HG03439 (cell line): ENCODE measurements around the gene RYR2.
A peak's percentile ranks its signal among the peaks of the same experiment; 100 is the strongest.
"Not testable (repeated sequence)": the region's sequence is repeated elsewhere in the genome, so short reads cannot be mapped to it uniquely, and the experiment has no call there.

Experiments
- ATAC-seq: cut with Tn5 transposase; IDR thresholded peaks from one replicate; pipeline ENCODE4 v1.9.1; 2021; ENCODE audit warnings: mild to moderate bottlenecking, moderate library complexity; ENCODE audit not compliant: unreplicated experiment

RYR2 gene

DNA sequence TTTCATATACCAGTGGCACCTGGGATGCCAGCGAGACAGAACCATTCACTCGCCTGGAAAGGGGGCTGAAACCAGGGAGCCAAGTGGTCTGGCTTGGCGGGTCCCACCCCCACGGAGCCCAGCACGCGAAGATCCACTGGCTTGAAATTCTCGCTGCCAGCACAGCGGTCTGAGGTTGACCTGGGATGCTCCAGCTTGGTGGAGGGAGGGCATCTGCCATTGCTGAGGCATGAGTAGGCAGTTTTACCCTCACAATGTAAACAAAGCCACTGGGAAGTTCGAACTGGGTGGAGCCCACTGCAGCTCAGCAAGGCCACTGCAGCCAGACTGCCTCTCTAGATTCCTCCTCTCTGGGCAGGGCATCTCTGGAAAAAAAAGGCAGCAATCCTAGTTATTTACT lies 778.6 kb downstream of the RYR2 start:
- ATAC-seq = not testable (repeated sequence)

DNA sequence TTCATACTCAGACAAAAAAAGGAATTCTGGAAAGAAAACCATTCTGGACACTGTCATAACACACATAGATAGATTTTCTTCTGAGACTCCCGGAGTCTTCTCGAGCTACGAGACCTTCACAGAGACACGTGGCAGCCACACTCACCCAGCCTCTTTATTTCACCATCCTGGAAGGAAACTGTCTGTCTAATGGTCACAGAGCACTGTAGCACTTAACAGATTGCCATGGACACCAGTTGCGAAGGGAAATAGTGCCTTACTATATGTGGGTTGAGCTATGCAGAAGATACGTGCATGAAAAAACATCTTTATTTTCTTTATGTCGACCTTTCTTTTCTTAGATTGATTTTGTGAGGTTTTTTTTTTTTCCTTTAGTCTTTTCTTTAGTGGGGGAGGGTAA lies 790.9 kb downstream of the RYR2 start:
- no peak for ATAC-seq

DNA sequence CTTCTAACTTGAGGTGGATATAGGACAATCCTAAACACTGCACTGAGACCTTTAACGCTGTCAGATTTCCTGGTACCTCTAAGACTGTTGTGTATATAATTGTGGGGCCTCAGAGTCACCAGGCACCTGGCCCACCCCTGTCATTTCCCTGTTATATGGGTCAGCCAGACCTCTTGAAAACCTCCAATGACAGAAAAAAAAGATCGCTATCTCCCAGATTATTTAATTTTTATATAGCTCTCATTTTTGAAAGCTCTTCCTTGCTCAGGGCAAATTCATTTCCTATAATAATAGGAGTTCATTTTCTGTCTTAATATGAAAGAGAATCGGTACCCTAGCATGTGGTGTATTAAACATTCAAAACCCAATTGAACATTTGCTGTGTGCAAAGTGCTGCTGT lies 792.1 kb downstream of the RYR2 start:
- no peak for ATAC-seq

DNA sequence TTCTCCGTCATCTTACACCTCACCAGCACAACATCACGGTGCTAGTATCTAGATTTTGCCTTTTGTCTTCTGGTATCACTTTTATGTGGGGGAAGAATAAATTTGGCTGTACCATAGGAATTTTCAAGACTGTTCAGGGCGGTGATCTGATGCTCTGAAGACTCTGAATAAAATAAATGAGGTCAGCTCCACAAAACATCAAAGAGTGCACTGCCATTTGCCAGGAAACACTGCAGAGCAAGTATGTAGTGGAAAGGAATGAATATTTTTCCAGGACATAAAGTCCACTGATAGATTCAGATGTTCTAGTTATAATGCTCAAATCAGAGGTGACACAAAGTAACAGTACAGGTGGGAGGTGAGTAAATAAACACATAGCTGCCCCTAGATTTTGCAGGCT lies 792.5 kb downstream of the RYR2 start:
- no peak for ATAC-seq

DNA sequence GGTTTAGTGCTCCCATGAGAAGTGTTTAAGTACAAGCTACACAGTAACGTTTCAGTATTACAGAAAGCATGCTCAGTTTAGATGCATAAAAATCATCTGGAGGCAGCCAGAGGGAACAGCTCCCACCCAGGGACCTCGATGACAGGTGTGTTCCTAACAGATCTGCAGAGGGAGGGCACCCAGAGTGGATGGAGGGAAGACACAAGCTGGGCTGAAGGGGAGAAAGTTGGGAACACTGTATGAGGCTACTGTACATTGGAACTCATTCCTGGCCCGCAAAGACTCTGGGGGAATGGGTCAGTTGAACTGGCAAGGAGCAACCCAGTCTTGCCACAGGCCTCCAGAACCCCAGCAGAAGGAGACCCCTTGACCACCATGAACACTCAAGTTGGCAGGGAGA lies 796.3 kb downstream of the RYR2 start:
- ATAC-seq = no peak

DNA sequence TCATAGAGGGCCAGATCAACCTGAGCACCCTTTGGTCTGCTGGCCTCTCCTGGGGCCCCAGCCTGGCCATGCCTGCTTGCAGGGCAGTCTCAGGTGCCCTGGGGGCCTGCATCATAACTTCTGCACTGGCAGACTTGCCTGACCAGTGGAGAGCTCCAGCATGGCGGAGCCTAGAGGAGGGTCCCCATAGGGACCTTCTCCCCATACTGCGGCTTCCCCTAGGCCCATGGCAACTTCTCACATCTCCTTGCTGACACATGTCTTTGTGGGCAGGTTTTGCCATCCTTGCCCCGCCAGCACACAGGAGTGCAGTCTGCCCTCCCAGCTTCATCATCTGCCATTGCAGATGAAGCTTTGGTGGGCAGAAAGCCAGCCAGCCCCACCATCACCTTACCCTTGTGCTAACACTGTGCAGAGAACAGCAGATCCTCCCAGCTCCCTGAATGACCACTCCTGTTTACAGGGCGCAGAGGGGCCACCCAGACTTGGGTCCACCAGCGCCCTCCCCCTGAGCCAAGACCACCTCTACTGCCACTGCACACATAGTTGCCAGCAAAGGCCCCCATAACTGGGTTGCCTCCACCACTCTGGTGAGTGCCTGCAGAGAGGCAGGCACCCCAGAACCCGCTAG lies 797.0 kb downstream of the RYR2 start:
- ATAC-seq = no peak

DNA sequence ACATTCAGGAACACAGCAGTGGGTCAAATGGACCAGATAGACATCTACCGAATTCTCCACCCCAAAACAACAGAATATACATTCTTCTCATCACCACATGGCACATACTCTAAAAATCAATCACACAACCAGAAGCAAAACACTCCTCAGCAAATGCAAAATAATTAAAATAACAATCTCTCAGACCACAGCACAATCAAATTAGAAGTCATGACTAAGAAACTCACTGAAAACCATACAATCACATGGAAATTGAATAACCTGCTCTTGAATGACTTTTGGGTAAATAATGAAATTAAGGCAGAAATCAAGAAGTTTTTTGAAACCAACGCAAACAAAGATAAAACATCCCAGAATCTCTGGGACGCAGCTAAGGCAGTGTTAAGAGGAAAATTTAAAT lies 799.5 kb downstream of the RYR2 start:
- no peak for ATAC-seq

DNA sequence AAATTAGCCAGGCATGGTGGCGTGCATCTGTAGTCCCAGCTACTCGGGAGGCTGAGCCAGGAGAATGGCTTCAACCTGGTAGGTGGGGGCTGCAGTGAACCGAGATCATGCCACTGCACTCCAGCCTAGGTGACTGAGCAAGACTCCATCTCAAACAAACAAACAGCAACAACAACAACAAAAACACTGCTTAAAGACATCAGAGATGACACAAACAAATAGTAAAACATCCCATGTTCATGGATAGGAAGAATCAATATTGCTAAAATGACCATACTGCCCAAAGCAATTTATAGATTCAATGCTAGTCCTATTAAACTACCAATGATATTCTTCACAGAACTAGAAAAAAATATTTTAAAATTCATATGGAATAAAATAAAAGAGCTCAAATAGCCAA lies 801.5 kb downstream of the RYR2 start:
- not testable (repeated sequence) for ATAC-seq

DNA sequence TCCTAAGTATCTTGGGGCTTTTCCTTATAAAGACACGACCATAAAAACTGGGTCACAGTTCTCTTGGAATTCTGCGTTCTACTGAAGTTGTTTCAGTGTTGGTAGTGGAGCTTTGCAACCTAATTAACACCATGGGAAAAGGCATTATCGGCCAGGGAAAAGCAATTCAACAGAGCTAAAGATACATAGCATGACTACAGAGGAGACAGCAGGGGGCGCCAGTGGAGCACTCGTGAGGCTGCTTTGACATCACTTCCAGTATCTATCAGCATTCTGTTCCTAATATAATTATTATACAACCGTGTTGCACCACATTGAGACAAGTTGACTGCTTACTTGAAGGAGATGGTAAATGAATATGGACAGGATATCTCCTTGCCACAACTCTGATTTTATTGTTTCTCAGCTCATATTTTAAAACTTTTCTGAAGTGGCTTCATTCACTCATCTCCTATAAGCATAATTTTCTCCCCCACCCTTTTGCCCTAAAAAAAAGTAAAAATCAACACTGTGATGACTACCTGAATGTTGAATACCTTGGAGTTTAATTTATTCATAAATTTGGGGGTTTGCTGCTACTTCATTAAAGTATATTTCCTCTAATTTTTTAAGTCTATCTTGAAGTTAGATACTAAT lies 809.3 kb downstream of the RYR2 start:
- no peak for ATAC-seq

DNA sequence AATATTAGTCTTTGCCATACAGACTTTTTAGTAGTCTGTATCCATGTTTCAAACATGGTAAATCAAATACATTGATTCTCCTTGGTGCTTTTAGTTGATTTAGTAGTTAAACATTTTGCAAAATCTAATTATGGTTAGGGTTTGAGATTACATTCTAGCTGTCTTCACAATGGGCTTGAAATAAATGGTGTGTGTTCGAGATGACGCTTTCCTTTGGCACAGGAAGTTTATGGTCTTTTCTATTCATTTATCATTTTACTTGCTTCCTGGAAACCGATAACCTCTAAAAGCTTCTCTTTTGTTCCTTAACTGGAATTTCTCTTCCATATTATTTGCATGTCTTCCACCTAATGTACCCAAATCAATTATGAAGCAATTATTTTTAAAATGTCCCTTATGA lies 810.4 kb downstream of the RYR2 start:
- ATAC-seq = no peak

DNA sequence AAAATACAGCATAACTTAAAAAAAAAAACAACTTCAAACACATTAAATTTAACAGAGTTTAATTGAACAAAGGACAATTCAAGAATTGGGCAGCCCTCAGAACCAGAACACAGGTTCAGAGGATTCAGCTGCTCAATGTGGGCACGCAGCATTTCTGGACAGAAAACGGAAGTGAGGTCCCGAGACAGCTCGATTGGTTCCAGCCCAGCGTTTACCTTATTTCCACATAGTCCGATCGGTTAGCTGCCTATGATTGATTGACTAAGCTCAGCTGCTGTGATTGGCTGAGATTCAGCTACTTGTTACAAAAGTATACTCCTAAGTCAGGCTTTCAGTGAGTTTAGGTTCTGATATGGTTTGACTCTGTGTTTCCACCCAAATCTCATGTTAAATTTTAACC lies 815.5 kb downstream of the RYR2 start:
- no peak for ATAC-seq

DNA sequence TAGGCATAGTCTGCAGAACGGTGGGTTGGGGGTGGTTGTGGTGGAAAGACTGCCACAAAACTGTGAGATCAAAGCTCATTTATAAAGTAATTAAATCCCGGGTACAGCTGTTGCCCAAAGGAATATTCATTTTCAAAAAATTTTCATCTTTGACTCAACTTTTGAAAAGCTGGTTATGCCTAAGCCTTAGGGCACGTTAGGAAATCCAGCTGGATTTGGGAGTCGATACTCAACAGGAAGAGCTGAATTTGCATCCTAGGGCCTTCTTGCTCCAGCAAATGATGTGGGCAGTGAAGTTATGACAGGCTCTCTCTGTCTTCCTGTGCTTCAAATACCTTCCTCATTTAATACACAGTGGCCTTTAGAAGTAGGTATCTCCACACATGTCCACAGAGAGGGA lies 817.0 kb downstream of the RYR2 start:
- no peak for ATAC-seq

DNA sequence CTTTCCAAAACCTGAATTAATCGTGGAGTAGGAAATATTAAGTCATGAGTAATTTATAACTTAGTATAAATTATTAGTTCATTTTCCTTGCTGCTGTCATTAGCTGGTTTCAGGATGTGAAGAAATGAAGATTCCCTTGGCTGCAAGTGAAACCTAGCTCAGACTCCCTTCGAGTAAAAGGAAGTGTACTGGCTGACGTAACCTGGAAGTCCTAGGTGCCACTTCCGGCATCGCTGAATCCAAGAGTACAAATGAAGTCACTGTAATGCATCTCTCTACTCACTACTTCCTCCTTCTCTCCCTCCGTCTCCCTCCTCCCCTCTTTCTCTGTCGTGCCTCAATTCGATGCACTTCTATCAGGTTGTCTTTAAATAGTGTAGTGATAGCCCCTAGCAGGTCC lies 820.0 kb downstream of the RYR2 start:
- ATAC-seq = no peak

DNA sequence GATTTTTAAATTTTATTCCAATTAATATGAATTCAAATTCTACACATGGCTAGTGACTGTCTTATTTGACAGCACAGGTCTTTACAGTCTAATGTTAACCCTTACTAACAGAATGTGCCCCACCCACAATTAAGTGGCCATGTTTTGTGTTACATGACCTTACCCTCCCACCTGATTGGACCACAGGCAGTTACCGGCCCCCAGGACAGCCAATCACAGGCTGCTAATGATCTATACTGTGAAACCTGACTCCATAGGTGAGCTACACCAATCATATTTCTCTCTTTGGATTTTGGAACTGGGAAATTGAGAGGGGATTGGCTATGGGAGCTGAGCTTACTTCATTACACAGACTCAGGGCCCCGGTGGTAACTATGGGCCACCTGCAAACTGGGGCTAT lies 821.2 kb downstream of the RYR2 start:
- no peak for ATAC-seq

DNA sequence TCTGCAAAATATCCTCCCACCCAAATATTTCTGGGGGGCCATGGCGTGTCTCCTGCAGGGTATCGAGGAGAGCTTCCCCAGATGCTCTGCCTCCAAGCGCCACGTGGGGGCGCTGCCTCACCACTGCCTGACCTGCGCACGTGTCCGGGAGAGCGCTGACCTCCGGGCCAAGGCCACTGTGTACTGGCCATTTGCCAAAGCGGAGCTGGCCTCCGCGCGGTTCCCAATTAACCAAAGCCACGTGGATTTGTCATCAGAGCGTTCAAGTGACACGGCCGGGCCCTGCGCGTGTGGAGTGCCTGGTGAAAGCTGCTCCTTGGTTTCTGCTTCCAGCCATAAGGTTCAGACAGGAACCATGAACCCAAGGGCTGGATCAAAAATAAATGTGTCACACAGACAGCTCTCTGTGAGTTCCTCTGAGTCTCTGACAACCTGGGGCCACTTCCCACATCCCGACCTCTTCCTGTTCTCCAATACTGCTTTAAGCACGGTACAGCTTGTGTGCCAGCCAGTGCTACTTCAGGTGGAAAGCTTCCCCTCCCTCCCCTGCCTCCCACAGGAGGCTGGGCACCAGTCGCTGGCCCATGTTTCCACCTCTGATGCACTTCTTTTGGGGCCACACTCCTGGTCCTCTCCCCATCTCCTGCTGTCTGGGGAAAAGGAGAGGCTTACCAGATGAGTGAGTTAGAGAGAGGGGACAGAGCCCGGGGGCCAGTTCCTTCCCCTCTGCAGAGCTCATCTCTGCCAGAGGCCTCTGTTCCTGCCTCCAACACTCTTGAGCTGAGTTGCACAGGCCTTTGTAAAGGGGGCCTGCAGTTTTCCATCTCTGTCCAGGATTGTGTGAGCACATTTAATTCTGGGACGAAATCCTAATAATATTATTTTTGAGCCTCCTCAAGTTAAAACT lies 822.6 kb downstream of the RYR2 start:
- ATAC-seq = peak; percentile 58

DNA sequence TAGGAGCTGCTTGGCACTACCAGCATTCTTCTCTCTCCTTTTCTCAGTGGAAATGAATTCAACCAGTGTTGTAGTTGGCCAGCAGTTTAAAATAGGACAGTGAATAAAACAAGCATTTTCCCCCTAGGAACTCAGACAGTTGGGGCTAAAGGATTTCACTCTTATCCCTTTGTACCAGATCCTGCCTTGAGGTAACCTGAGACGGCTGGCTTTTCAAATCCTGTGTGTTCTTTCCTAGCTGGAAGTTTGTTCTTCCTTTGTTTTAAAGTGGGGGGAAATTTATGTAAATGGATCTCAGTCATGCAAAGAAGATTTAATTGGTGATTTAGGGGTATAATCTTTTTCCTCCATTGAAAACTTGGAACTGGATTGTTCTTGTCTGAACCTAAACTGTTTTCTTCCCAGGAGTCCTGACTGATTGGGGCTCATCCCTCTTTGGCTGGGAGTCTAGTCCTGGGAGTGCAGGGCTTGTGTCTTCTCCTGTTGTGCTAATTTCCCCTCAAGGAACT lies 825.5 kb downstream of the RYR2 start:
- ATAC-seq = no peak

DNA sequence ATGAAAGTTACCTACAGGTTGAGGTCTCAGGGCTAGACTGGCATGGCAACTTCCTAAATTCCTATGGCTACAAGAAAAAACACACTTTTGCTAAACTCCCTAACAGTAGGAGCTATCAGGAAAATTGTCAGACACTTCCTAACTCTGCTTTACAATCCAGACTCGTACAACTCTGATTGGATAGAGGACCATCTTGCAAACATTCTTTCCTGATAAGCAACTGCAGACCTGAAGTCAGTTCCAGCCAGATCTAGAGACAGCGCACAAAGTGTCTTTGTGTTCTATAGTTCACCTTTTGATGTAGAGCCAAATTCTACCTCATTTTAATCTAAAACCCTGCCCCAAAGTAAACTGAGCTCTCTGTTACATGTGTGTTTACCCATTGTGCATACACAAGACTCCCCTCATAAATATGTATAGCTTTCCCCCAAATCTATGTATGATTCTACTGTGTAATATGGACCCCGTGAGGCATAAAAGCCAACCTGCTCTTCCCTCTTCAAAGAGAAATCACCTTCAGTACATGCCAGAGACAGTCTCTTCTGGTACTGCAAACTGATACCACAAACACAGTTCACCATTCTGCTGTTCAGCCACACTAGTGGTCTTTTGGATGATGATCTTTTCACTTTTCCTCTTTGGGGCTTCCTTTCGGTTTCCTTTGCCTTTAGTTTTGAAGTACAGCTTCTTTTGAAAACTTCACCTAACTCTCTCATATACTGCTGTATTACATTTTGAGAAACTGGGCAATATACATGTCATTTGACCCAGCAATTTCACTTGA lies 827.0 kb downstream of the RYR2 start:
- ATAC-seq = no peak

DNA sequence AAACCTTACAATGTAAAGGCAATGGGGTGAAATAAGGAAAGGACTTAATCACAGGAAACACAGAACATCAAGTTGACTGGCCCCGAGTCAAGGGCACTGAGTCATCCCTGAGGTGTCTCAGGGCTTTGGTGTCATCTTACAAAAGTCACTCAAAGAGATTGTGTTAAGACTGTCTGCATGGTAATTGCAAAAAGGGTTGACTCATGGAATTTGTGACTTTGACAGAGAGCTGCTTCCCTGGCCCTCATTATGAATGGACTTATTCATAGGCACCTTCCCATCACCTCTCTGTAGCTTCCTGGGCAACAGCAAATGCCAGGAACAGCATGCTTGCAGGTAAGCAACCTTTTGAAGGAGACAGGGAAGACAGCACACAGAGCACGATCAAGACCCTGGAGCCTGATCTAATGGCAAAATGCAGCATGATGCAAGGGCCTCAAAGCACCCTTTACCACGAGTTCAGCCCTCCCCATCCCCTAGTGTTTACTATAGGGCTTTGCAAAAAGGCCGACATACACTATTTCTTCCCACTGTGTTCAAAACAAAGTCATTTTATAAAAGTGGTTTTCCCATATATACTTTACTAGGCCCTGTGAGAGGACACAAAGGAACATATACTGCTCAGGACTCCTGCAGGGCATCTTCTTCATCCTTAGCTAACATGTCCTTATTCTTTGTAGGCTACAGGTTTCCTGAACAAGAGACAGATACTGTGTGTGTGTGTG lies 831.7 kb downstream of the RYR2 start:
- no peak for ATAC-seq

DNA sequence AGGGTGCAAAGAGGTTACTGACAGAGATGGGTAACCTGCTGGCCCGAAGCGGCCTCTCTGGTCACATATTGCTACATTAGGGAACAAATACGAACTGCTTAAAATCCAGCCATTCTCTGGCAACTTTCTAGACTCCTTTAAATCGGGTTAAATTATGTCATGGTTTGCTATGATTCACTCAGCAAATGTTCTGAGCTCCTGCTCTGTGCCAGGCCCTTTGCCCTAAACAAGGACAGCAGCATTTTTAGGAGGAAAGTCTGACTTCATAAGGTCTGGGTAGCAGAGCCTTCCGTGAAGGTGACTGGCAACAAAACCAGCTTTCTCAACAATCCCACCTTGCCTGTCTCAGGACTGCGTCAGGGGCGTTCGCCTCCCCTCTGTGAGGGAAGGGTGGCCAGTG lies 833.3 kb downstream of the RYR2 start:
- no peak for ATAC-seq

DNA sequence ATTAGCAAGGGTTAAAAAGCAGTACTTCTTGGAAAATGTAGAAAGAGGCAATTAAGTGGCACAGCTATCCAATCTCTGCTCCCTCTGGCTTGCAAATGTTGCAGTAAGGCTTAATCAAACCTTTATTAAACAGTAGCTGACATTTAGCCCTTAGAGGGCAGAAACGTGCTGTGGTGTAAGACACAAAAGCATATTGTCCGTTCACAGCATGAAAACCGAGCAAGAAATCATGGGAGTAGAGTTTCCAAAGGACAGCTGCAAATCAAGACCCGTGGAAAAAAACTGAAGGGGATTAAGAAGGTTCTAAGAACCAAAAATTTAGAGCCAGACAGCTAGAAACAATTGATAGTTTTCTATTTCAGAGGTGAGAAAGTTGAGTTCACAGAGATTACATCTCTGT lies 835.6 kb downstream of the RYR2 start:
- ATAC-seq = no peak
